Prostate gland (tissue), 2 donors: ENCODE results near the gene CCNL2.

Experiments
- POLR2A ChIP-seq: fragments of 450-650 bp; IDR thresholded peaks from one replicate; pipeline ENCODE4 v1.6.1; 2016; ENCODE audit warnings: antibody characterized with exemption, mild to moderate bottlenecking
- POLR2AphosphoS5 ChIP-seq: sonication (generic); formaldehyde crosslinking; IDR thresholded peaks from one replicate; pipeline ENCODE4 v1.6.1; 2017; ENCODE audit warnings: antibody characterized with exemption
- TF ChIP-seq, protein P1 (sequence below), 4 experiments: fragments of 200-600 bp in 2 of 4; fragments of 450-650 bp in 2 of 4; sonication (generic) in 2 of 4; IDR thresholded peaks; 1 replicate in 3 of 4; 2 replicates in 1 of 4; pipeline ENCODE4 v1.5.1; 2016 to 2019; ENCODE audit warnings: antibody characterized with exemption in 4 of 4, mild to moderate bottlenecking in 2 of 4, moderate library complexity in 2 of 4

- no peak for TF ChIP-seq POLR2AphosphoS5
- TF ChIP-seq, protein P1, sequence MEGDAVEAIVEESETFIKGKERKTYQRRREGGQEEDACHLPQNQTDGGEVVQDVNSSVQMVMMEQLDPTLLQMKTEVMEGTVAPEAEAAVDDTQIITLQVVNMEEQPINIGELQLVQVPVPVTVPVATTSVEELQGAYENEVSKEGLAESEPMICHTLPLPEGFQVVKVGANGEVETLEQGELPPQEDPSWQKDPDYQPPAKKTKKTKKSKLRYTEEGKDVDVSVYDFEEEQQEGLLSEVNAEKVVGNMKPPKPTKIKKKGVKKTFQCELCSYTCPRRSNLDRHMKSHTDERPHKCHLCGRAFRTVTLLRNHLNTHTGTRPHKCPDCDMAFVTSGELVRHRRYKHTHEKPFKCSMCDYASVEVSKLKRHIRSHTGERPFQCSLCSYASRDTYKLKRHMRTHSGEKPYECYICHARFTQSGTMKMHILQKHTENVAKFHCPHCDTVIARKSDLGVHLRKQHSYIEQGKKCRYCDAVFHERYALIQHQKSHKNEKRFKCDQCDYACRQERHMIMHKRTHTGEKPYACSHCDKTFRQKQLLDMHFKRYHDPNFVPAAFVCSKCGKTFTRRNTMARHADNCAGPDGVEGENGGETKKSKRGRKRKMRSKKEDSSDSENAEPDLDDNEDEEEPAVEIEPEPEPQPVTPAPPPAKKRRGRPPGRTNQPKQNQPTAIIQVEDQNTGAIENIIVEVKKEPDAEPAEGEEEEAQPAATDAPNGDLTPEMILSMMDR (IDR thresholded peaks at IDR 0.05) = no peak
- no peak for TF ChIP-seq POLR2A
Observed at GRCh38 chr1:1380860-1381259, 18.3 kb downstream of the CCNL2 start.
